ENCODE results near the gene ZBTB4.

Gene ZBTB4

GRCh38 chr17:7427549-7427948, 51.9 kb downstream of the ZBTB4 start:
- no peak overlapping the region for H3K27ac ChIP-seq
- no peak for DNase-seq (ENCODE audit: low read depth, low spot score)

GRCh38 chr17:7426896-7427489, 52.4 kb downstream of the ZBTB4 start:
- DNase-seq (ENCODE audit: low read depth, low spot score), result no peak
- H3K27ac ChIP-seq, result no peak overlapping the region

DNA sequence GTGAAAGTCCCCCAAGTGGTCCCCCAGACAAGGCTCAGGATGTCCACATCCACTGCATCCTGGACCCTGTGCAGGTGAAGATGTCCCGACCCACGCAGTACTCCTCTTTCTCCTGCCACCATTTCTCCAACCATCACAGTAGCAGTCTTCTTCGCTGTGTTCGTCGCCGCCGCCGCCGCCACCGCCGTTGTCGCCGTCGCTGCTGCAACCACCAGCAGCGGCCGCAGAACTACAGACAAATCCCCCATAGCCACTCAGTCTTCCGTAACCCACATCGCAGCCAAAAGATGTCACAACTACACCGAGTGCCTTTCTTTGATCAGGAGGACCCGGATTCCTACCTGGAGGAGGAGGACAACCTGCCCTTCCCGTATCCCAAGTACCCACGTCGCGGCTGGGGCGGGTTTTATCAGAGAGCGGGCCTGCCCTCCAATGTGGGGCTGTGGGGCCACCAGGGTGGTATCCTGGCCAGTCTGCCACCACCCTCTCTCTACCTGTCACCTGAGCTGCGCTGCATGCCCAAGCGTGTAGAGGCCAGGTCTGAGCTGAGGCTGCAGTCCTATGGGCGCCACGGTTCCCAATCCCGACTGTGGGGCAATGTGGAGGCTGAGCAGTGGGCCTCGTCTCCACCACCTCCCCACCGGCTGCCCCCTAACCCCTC, 53.1 kb downstream of the ZBTB4 start:
- no peak overlapping the region for H3K27ac ChIP-seq
- no peak for DNase-seq (ENCODE audit: low read depth, low spot score)

- no peak for DNase-seq (ENCODE audit: low read depth, low spot score)
Measured at GRCh38 chr17:7425756-7426155, 53.7 kb downstream of the ZBTB4 start.

GRCh38 chr17:7425316-7425715, 54.1 kb downstream of the ZBTB4 start, which contains the start of gene SPEM2:
TSS of gene SPEM2 (plus strand) at chr17:7425616. CDS start at chr17:7425689, 73 bp downstream.
- DNase-seq (ENCODE audit: low read depth, low spot score), result no peak

More at GRCh38 chr17:7425756-7426155, 53.7 kb downstream of the ZBTB4 start:
- H3K27ac ChIP-seq, result no peak overlapping the region

DNA sequence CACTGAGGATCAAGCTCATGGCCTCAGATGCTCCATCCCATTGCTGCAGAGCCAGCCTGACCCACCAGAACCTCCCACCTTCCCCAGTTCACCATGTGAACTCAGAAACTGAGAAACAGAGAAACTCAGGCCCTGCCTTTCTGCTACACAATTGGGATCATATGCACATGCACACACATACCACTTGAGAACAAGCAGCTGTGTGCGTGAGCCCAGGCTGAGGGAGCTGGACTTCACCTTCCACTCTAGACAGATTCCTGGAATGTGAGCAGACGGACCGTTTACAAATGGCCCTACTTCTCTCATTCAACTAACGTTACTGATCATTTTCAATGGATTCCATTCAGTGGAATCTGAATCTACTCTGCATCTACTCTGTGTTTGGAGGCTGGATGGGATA, 55.8 kb downstream of the ZBTB4 start:
- no peak overlapping the region for H3K27ac ChIP-seq
- DNase-seq (ENCODE audit: low read depth, low spot score), result no peak

More at GRCh38 chr17:7425316-7425715, 54.1 kb downstream of the ZBTB4 start, which contains the start of gene SPEM2:
- H3K27ac ChIP-seq, result no peak within 1 kb of the TSS

DNA sequence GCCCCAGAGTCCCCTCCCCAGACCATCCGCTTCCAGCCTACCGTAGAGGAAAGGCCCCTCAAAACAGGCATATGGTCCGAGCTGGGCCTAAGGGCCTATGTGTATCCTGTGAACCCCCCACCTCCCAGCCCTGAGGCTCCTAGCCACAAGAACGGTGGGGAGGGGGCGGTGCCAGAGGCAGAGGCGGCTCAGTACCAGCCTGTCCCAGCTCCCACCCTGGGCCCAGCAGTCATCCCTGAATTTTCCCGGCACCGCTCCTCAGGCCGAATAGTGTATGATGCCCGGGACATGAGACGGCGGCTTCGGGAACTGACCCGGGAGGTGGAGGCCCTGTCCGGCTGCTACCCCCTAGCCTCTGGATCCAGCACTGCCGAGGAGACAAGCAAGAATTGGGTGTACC, 58.2 kb downstream of the ZBTB4 start:
- no peak for DNase-seq (ENCODE audit: low read depth, low spot score)

GRCh38 chr17:7419819-7420610, 59.4 kb downstream of the ZBTB4 start, which contains the start of gene SPEM1:
TSS of gene SPEM1 (plus strand) at chr17:7420324. CDS start at chr17:7420385, 61 bp downstream.
- H3K27ac ChIP-seq, result no peak within 1 kb of the TSS
- no peak for DNase-seq (ENCODE audit: low read depth, low spot score)

More for the DNA sequence above, 58.2 kb downstream of the ZBTB4 start:
- H3K27ac ChIP-seq, result no peak overlapping the region

DNA sequence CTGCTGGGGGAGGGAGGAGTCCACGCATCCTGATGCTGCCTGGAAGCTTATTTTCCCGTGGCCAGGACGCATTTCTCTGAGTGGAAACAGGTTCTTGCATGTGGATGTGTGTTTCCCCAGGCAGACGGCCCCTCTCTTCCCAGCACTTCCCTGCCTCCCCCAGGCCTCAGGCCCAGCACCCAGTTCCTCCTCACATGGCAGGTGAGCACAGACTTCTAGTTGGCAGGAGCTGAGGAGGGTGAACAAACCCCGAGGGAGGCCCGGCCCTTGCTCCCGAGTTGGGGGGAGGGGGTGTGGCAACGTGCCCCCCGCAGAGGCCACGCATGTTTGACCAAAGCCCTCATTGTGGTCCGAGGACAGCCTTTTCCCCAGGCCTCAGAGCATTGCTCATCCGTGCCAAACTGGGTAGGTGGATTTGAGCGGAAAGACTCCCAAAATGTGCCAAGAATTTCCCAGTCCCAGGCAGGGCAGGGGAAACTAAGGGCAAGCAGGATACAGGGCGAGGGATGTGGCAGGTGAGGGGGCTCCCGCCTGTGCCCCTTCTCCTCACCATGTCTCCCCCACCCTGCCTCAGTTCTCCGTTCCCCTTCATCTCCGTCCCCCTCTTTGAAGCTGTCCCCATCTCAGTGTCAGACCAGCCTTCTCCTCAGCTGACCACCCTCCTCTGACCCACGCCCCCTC, 60.8 kb downstream of the ZBTB4 start:
- DNase-seq (ENCODE audit: low read depth, low spot score), result no peak
- no peak overlapping the region for H3K27ac ChIP-seq

GRCh38 chr17:7417056-7417655, 62.3 kb downstream of the ZBTB4 start:
- no peak for DNase-seq (ENCODE audit: low read depth, low spot score)

DNA sequence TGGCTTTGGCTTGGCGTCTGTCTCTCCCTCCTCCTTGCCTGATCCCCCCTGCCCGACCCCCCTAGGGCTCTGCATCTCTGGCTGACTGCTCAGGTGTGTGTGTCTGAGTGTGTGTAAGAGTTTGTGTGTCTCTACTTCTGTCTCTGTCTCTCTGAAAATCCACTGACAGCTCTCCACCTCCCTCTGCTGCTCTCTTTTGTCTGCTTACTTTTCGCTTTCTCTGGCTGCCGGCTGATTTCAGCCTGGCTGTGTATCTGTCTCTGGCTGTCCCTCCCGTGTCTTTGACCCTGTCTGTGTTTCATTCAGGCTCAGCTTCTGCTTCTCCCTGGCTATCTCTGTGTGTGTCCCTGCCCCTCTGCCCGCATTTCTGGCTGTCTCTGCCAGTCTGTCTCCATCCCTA, 63.1 kb downstream of the ZBTB4 start:
- DNase-seq (ENCODE audit: low read depth, low spot score), result no peak
- no peak overlapping the region for H3K27ac ChIP-seq

More at GRCh38 chr17:7417056-7417655, 62.3 kb downstream of the ZBTB4 start:
- no peak overlapping the region for H3K27ac ChIP-seq

DNA sequence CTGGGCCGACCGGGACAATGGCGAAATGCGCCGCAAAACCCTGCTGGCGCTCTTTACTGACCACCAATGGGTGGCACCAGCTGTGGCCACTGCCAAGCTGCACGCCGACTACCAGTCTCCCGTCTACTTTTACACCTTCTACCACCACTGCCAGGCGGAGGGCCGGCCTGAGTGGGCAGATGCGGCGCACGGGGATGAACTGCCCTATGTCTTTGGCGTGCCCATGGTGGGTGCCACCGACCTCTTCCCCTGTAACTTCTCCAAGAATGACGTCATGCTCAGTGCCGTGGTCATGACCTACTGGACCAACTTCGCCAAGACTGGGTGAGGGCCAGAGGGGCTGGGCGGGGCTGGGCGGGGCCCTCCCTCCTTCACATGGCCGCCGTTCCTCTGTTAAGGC, 63.6 kb downstream of the ZBTB4 start:
- DNase-seq (ENCODE audit: low read depth, low spot score), result no peak
- no peak overlapping the region for H3K27ac ChIP-seq

DNA sequence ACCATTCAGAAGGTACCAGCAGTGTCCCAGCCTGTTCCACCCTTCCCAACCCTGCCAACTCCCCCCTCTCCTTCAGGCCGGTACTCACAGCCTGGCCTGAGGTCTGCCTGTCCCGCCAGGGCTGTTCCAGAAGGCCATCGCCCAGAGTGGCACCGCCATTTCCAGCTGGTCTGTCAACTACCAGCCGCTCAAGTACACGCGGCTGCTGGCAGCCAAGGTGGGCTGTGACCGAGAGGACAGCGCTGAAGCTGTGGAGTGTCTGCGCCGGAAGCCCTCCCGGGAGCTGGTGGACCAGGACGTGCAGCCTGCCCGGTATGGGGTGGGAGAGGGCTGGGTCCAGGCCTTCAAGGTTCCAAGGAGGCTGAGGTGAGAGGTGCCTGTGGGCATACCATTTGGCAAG, 64.6 kb downstream of the ZBTB4 start:
- DNase-seq (ENCODE audit: low read depth, low spot score), result no peak

DNA sequence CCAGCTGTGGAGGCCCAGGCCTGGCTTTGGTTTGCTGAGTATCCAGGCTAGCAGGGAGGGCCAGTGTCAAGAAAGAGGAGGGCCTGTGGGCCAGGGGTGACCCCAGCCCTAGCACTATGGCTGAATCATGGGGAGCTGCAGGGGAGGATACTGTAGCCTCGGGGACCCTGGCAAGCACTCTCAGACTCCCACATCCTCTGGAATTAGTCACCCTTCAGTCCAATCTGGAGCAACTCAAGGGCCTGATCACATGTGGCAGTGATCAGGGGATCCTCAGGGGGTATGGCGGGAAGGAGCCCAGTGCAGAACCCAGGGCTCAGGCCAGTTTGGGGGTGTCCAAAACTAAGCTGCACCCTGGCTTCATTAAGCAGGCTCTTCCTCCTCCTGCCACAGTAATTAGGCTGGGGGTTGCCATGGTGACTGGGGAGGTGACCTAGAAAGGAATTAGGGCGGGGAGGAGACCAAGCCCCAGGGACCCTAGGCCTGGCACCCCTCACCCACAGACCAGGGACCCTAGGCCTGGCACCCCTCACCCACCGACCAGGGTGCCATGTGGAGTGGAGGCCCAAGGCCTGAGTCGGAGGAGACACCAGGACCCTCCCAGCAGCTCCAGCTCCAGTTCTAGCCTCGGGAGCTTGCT, 66.0 kb downstream of the ZBTB4 start:
- no peak for DNase-seq (ENCODE audit: low read depth, low spot score)
- no peak overlapping the region for H3K27ac ChIP-seq

More for the DNA sequence above, 64.6 kb downstream of the ZBTB4 start:
- no peak overlapping the region for H3K27ac ChIP-seq

DNA sequence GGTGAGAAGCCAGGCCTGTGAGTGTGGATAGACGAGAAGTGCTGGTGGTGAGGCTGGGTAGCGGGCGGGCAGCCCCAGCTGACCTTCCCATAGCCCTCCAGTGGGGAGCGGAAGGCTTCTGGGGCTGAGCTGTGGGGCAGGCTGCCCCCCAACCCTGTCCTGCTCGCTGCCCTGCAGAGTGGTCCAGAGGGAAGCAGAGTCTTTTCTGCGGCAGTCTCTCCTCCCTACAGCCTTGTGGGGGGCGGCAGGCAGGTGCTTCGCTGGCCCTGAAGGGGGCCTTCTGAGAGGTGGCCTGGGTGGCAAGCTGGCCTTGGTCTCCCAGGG, 68.0 kb downstream of the ZBTB4 start:
- no peak for DNase-seq (ENCODE audit: low read depth, low spot score)

GRCh38 chr17:7410634-7411426, 68.6 kb downstream of the ZBTB4 start:
- DNase-seq (ENCODE audit: low read depth, low spot score), result no peak
- H3K27ac ChIP-seq, result no peak overlapping the region

More for the DNA sequence above, 68.0 kb downstream of the ZBTB4 start:
- H3K27ac ChIP-seq, result no peak overlapping the region

GRCh38 chr17:7409716-7410115, 69.7 kb downstream of the ZBTB4 start:
- H3K27ac ChIP-seq, result no peak overlapping the region

More at GRCh38 chr17:7409716-7410115, 69.7 kb downstream of the ZBTB4 start:
- no peak for DNase-seq (ENCODE audit: low read depth, low spot score)

Measured in epithelial cell of prostate (primary cell).